MM.1S (cell line): ENCODE results near the gene SPHK2.

Source experiments
- EZH2phosphoT487 ChIP-seq: fragments of 300-600 bp; sonication (generic); IDR thresholded peaks from 2 replicates; pipeline ENCODE4 v1.6.1; 2018; ENCODE audit warnings: antibody characterized with exemption, low read length
- TF ChIP-seq, protein P1 (sequence below): fragments of 300-600 bp; sonication (generic); IDR thresholded peaks from 2 replicates; pipeline ENCODE4 v1.5.1; 2016; ENCODE audit warnings: antibody characterized with exemption, low read length, mixed read lengths

DNA sequence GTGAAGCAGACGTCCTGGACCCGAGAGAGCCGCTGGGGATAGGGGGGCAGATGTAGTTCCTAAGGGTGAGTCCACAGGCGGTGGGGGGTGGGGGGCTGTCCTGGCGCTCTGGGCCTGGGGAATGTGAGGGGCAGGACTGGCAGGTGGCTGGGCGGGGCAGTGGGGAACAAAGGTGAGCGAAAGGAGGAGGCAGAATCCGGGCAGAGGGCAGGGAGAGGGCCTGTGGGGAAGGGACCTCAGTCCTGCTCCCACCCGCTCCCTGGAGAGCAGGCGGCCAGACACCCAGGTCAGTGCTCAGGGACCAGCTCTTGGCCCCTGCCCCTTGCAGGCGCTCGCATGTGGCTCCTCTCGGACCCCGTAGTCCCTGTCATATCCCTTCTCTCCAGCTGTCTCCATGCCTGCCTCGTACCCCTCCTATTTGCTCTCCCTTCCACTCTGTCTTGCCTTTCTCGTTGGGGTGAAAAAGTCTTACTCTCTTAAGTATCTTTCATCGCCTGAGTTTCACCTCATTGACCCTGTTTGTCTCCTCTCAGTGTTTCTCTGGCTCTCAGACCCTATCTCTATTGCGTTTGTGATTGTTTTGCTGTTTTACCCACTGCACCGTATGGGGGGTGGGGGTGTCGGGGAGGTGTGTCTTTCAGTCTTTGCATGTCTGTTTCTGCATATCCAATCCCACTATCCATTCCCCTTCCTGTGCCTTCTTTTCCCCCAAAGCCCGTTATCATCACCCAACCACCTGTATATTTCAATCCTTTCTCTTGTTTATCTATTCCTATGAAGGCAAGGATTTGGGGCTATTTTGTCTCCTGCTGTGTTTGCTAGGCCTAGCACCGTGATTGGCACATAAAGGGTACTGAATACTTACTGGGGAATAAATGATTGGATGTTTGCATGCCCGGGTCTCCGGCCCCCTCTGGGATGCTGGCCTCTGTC is 5.8 kb downstream of the SPHK2 start:
- no peak for TF ChIP-seq EZH2phosphoT487
- TF ChIP-seq, protein P1, sequence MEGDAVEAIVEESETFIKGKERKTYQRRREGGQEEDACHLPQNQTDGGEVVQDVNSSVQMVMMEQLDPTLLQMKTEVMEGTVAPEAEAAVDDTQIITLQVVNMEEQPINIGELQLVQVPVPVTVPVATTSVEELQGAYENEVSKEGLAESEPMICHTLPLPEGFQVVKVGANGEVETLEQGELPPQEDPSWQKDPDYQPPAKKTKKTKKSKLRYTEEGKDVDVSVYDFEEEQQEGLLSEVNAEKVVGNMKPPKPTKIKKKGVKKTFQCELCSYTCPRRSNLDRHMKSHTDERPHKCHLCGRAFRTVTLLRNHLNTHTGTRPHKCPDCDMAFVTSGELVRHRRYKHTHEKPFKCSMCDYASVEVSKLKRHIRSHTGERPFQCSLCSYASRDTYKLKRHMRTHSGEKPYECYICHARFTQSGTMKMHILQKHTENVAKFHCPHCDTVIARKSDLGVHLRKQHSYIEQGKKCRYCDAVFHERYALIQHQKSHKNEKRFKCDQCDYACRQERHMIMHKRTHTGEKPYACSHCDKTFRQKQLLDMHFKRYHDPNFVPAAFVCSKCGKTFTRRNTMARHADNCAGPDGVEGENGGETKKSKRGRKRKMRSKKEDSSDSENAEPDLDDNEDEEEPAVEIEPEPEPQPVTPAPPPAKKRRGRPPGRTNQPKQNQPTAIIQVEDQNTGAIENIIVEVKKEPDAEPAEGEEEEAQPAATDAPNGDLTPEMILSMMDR = no peak
